ENCODE measurements around the gene KRTAP10-12. TPM values are rescaled to one million over a fixed set of nuclear protein-coding genes. Genes with fewer than 3 reads are reported as not detected.

KRTAP10-12 gene
- polyA plus RNA-seq, 1 experiment = not detected

- no peak for DNase-seq (ENCODE audit: low read depth)
- H3K4me3 ChIP-seq (ENCODE audit: low read depth, low read length) = no peak overlapping the region
- POLR2A ChIA-PET = no interaction called here
- no peak for TF ChIP-seq CTCF (IDR thresholded peaks at IDR 0.05; ENCODE audit: insufficient read depth, low read depth, low read length)
- CTCF ChIA-PET = no interaction called here
- H3K27me3 ChIP-seq (ENCODE audit: control insufficient read depth, insufficient read depth, low read length) = peaks cover 3% of the 10 kb centered on the region
- H3K36me3 ChIP-seq (ENCODE audit: control insufficient read depth, insufficient read depth, low read length) = no peaks in the 10 kb centered on the region
Measured at GRCh38 chr21:44741921-44742320, 44.9 kb downstream of the KRTAP10-12 start.

- no peak for DNase-seq (ENCODE audit: low read depth)
- peaks cover 5% of the 10 kb centered on the region for H3K27me3 ChIP-seq (ENCODE audit: control insufficient read depth, insufficient read depth, low read length)
- POLR2A ChIA-PET = no interaction called here
- peak; percentile 33 for TF ChIP-seq CTCF (IDR thresholded peaks at IDR 0.05; ENCODE audit: insufficient read depth, low read depth, low read length)
- no peak overlapping the region for H3K4me3 ChIP-seq (ENCODE audit: low read depth, low read length)
- CTCF ChIA-PET = interaction anchor here (1.3 kb wide), 1 partner anchor 12 kb away, joined by 5 read pairs; no protein-coding TSS in a partner anchor
- H3K36me3 ChIP-seq (ENCODE audit: control insufficient read depth, insufficient read depth, low read length) = no peaks in the 10 kb centered on the region
Measured at GRCh38 chr21:44742418-44743153, 45.6 kb downstream of the KRTAP10-12 start.

Small RNAs within 50 kb of the gene (small RNA-seq; reads per million reads assigned to genes)
- not detected for gene KRTAP12-6P (ENCODE audit: insufficient read length, low read depth, low replicate concordance)

Other genes starting within 250 kb of the KRTAP10-12 start
- 0.42 and 0.59 TPM in 2 replicates for gene LRRC3, start 241.7 kb upstream of the KRTAP10-12 start, polyA plus RNA-seq (2011; rRNA removed)
- gene KRTAP10-1, start 157.0 kb upstream of the KRTAP10-12 start, polyA plus RNA-seq (2011; rRNA removed) = not detected in 2 replicates
- not detected in 2 replicates for gene KRTAP10-2, start 145.7 kb upstream of the KRTAP10-12 start, polyA plus RNA-seq (2011; rRNA removed)
- gene KRTAP10-3, start 138.4 kb upstream of the KRTAP10-12 start, polyA plus RNA-seq (2011; rRNA removed) = not detected in 2 replicates
- not detected in 2 replicates for gene KRTAP10-4, start 123.4 kb upstream of the KRTAP10-12 start, polyA plus RNA-seq (2011; rRNA removed)
- gene KRTAP10-5, start 116.6 kb upstream of the KRTAP10-12 start, polyA plus RNA-seq (2011; rRNA removed) = not detected in 2 replicates
- not detected in 2 replicates for gene KRTAP10-6, start 104.7 kb upstream of the KRTAP10-12 start, polyA plus RNA-seq (2011; rRNA removed)
- gene KRTAP10-7, start 96.6 kb upstream of the KRTAP10-12 start, polyA plus RNA-seq (2011; rRNA removed) = not detected in 2 replicates
- not detected in 2 replicates for gene KRTAP10-8, start 85.1 kb upstream of the KRTAP10-12 start, polyA plus RNA-seq (2011; rRNA removed)
- not detected in 2 replicates for gene KRTAP10-9, start 70.1 kb upstream of the KRTAP10-12 start, polyA plus RNA-seq (2011; rRNA removed)
- not detected in 2 replicates for gene KRTAP10-10, start 59.8 kb upstream of the KRTAP10-12 start, polyA plus RNA-seq (2011; rRNA removed)
- gene KRTAP10-11, start 50.8 kb upstream of the KRTAP10-12 start, polyA plus RNA-seq (2011; rRNA removed) = not detected in 2 replicates
- not detected in 2 replicates for gene KRTAP12-4, start 42.5 kb upstream of the KRTAP10-12 start, polyA plus RNA-seq (2011; rRNA removed)
- not detected in 2 replicates for gene KRTAP12-3, start 39.2 kb upstream of the KRTAP10-12 start, polyA plus RNA-seq (2011; rRNA removed)
- gene KRTAP12-2, start 30.2 kb upstream of the KRTAP10-12 start, polyA plus RNA-seq (2011; rRNA removed) = not detected in 2 replicates
- gene KRTAP12-1, start 15.0 kb upstream of the KRTAP10-12 start, polyA plus RNA-seq (2011; rRNA removed) = not detected in 2 replicates
- not detected in 2 replicates for gene TSPEAR, start 14.4 kb downstream of the KRTAP10-12 start, polyA plus RNA-seq (2011; rRNA removed)
- gene UBE2G2, start 104.6 kb downstream of the KRTAP10-12 start, polyA plus RNA-seq (2011; rRNA removed) = 67.6 and 93.2 TPM in 2 replicates
- gene SUMO3, start 120.9 kb downstream of the KRTAP10-12 start, polyA plus RNA-seq (2011; rRNA removed) = 82.6 and 111 TPM in 2 replicates
- gene PTTG1IP, start 176.5 kb downstream of the KRTAP10-12 start, polyA plus RNA-seq (2011; rRNA removed) = 234 and 249 TPM in 2 replicates
- gene ITGB2, start 223.7 kb downstream of the KRTAP10-12 start, polyA plus RNA-seq (2011; rRNA removed) = not detected in 2 replicates
- 12.1 and 12.4 TPM in 2 replicates for gene SLX9, start 242.9 kb downstream of the KRTAP10-12 start, polyA plus RNA-seq (2011; rRNA removed)